CD14-positive monocyte (primary cell): ENCODE measurements around the gene SPATA25. TPM values are rescaled to one million over a fixed set of nuclear protein-coding genes. Genes with fewer than 3 reads are reported as not detected.

Source experiments
- DNase-seq, 3 donors: peaks; one replicate each; pipeline ENCODE4 v3.0.0-alpha.2; 2011 to 2022
- H2AFZ ChIP-seq: 2 replicates; pipeline ENCODE4 v1.6.0; 2012; ENCODE audit warnings: mild to moderate bottlenecking, low read depth, low read length, inconsistent platforms; ENCODE audit not compliant: insufficient read depth, poor library complexity, severe bottlenecking
- H3K27ac ChIP-seq, 2 donors: 1 replicate in 1 of 2; 2 replicates in 1 of 2; pipeline ENCODE4 v1.5.1; 2012 to 2013; ENCODE audit warnings: low read length in 2 of 2, control low read depth in 1 of 2, inconsistent platforms in 1 of 2, low read depth in 1 of 2, mild to moderate bottlenecking in 1 of 2
- H3K27me3 ChIP-seq, 2 donors: one replicate each; pipeline versions ENCODE4 v1.6.0 to v1.6.1; 2011 to 2013; ENCODE audit warnings: low read length in 2 of 2; ENCODE audit not compliant: control insufficient read depth in 2 of 2, insufficient read depth in 2 of 2
- H3K36me3 ChIP-seq, 2 donors: replicated peaks in 1 of 2; 1 replicate in 1 of 2; 2 replicates in 1 of 2; pipeline versions ENCODE4 v1.5.1 to v1.6.1; 2012 to 2013; ENCODE audit warnings: low read length in 2 of 2, control low read depth in 1 of 2, inconsistent platforms in 1 of 2, mild to moderate bottlenecking in 1 of 2; ENCODE audit not compliant: insufficient read depth in 2 of 2, control insufficient read depth in 1 of 2
- H3K4me1 ChIP-seq, 2 donors: 1 replicate in 1 of 2; 2 replicates in 1 of 2; pipeline versions ENCODE4 v1.5.1 to v1.6.1; 2012 to 2013; ENCODE audit warnings: low read length in 2 of 2, control low read depth in 1 of 2, inconsistent platforms in 1 of 2, mild to moderate bottlenecking in 1 of 2, moderate library complexity in 1 of 2; ENCODE audit not compliant: insufficient read depth in 2 of 2, control insufficient read depth in 1 of 2
- H3K4me2 ChIP-seq: replicated peaks from 2 replicates; pipeline ENCODE3; 2012; ENCODE audit warnings: low read length, moderate library complexity, mild to moderate bottlenecking; ENCODE audit not compliant: poor library complexity, severe bottlenecking; ENCODE audit errors: extremely low read depth
- H3K4me3 ChIP-seq, 3 experiments: fragments of 200-600 bp in 1 of 3; sonication (generic) in 1 of 3; replicated peaks in 1 of 3; 1 replicate in 2 of 3; 2 replicates in 1 of 3; pipeline ENCODE4 v1.5.1; 2011 to 2013; ENCODE audit warnings: low read length in 3 of 3, mild to moderate bottlenecking in 3 of 3, control low read depth in 2 of 3, low read depth in 2 of 3, inconsistent platforms in 1 of 3, moderate library complexity in 1 of 3
- H3K79me2 ChIP-seq: 2 replicates; pipeline ENCODE4 v1.6.0; 2012; ENCODE audit warnings: mild to moderate bottlenecking, control low read depth, inconsistent platforms, low read length, moderate library complexity; ENCODE audit not compliant: insufficient read depth
- H3K9ac ChIP-seq: 2 replicates; pipeline ENCODE4 v1.6.0; 2017; ENCODE audit warnings: low read length, mild to moderate bottlenecking; ENCODE audit not compliant: insufficient read depth, poor library complexity, severe bottlenecking
- H3K9me3 ChIP-seq, 2 donors: replicated peaks in 1 of 2; 1 replicate in 1 of 2; 2 replicates in 1 of 2; pipeline versions ENCODE4 v1.5.1 to v1.6.1; 2012 to 2013; ENCODE audit warnings: low read length in 2 of 2, control low read depth in 1 of 2; ENCODE audit not compliant: control insufficient read depth in 1 of 2, insufficient read depth in 1 of 2
- H4K20me1 ChIP-seq: 2 replicates; pipeline ENCODE4 v1.6.0; 2012; ENCODE audit warnings: mild to moderate bottlenecking, low read length, control low read depth, moderate library complexity; ENCODE audit not compliant: insufficient read depth
- H3K27ac Mint-ChIP-seq, 7 donors: one replicate each; pipeline ENCODE4 v1.8.0; 2020; ENCODE audit warnings: mild to moderate bottlenecking in 7 of 7, mixed read lengths in 7 of 7, moderate library complexity in 6 of 7, inconsistent platforms in 2 of 7
- H3K27me3 Mint-ChIP-seq, 3 donors: one replicate each; pipeline ENCODE4 v1.8.0; 2021 to 2022; ENCODE audit warnings: low read depth in 3 of 3, mild to moderate bottlenecking in 3 of 3, mixed read lengths in 3 of 3, moderate library complexity in 3 of 3, inconsistent platforms in 1 of 3
- H3K36me3 Mint-ChIP-seq, 2 donors: one replicate each; pipeline ENCODE4 v1.8.0; 2020; ENCODE audit warnings: mixed read lengths in 2 of 2, inconsistent platforms in 1 of 2, mild to moderate bottlenecking in 1 of 2
- H3K4me1 Mint-ChIP-seq: one replicate; pipeline ENCODE4 v1.8.0; 2020; ENCODE audit warnings: mild to moderate bottlenecking, mixed read lengths
- H3K4me3 Mint-ChIP-seq, 2 donors: one replicate each; pipeline ENCODE4 v1.8.0; 2020; ENCODE audit warnings: mild to moderate bottlenecking in 2 of 2, mixed read lengths in 2 of 2, moderate library complexity in 1 of 2
- H3K9me3 Mint-ChIP-seq, 7 donors: one replicate each; pipeline ENCODE4 v1.8.0; 2020 to 2022; ENCODE audit warnings: mixed read lengths in 7 of 7, mild to moderate bottlenecking in 6 of 7, moderate library complexity in 6 of 7, inconsistent platforms in 2 of 7
- CTCF ChIP-seq: fragments of 200-600 bp; IDR thresholded peaks from one replicate; pipeline ENCODE4 v1.8.0; 2022; ENCODE audit warnings: antibody characterized with exemption, mild to moderate bottlenecking
- WGBS: methylation state at CpG from one replicate; pipeline ENCODE4 v1.1.5; 2013; ENCODE audit warnings: missing lambda C conversion rate; ENCODE audit not compliant: insufficient coverage; 5-methylcytosine and 5-hydroxymethylcytosine counted together
- intact Hi-C, 2 donors: fragments of 100-400 bp; cut with micrococcal nuclease; formaldehyde crosslinking; loops; one replicate each; pipeline versions ENCODE4 v1.15.0 to v1.15.1; 2023
- polyA plus RNA-seq, 3 donors: library from polyadenylated mRNA; depleted of rRNA in 1 of 3; unstranded in 2 of 3; stranded (reverse) in 1 of 3; fragments of 300-500 nt in 2 of 3; fragments of >200 nt in 1 of 3; fragmentation: Illumina TruSeq in 2 of 3; gene quantifications; 1 replicate in 2 of 3; 2 replicates in 1 of 3; pipeline ENCODE4 v1.2.3, GENCODE V29; 2012 to 2021

The SPATA25 gene
- polyA plus RNA-seq, 3 donors, result 0.76 TPM; not detected in 2

- intact Hi-C loops, result loop anchor here in 1 of 2 donors (5.0 kb wide), 1 partner anchor 46 kb away; the partner anchor contains the start of gene PCIF1
These were observed 654 bp downstream of the SPATA25 start for GRCh38 chr20:45886590-45887345.

GRCh38 chr20:45883100-45883469, 4.3 kb downstream of the SPATA25 start:
- DNase-seq, result no peak
- H3K79me2 ChIP-seq, result peaks cover 43% of the 10 kb centered on the region
- no peak overlapping the region for H3K4me3 ChIP-seq
- intact Hi-C loops, result no loop called here
- H3K4me3 Mint-ChIP-seq, result no peak overlapping the region
- H4K20me1 ChIP-seq, result peaks cover 9% of the 10 kb centered on the region
- peaks cover 38 to 47% of the 10 kb centered on the region in 2 donors for H3K36me3 Mint-ChIP-seq
- H3K27ac Mint-ChIP-seq, result peak overlapping the region; percentile 25 to 81 (median 61)
- H3K9ac ChIP-seq, result no peak overlapping the region
- no peaks in the 10 kb centered on the region for H3K27me3 Mint-ChIP-seq
- peak overlapping the region in 1 of 2 donors; percentile 13 for H3K27ac ChIP-seq
- 87% methylated on average over 9 of the region's 9 CpGs for WGBS
- H3K9me3 Mint-ChIP-seq, result no peaks in the 10 kb centered on the region
- no peaks in the 10 kb centered on the region for H3K9me3 ChIP-seq
- H2AFZ ChIP-seq, result no peak overlapping the region
- H3K27me3 ChIP-seq, result no peaks in the 10 kb centered on the region
- no peak overlapping the region for H3K4me2 ChIP-seq
- H3K4me1 Mint-ChIP-seq, result peaks cover 33% of the 10 kb centered on the region
- peaks cover 29 to 44% of the 10 kb centered on the region in 2 donors for H3K36me3 ChIP-seq
- no peak for TF ChIP-seq CTCF
- peaks cover 28 to 39% of the 10 kb centered on the region in 2 donors for H3K4me1 ChIP-seq

More at GRCh38 chr20:45886590-45887345, 654 bp downstream of the SPATA25 start:
- H3K36me3 Mint-ChIP-seq, result peaks cover 31 to 40% of the 10 kb centered on the region in 2 donors
- Histone ChIP-seq H3K79me2 (peaks cover 48% of the 10 kb centered on the region), H3K4me2 (no peak overlapping the region), H3K4me1 (peaks cover 37 to 46% of the 10 kb centered on the region in 2 donors), H3K27ac (no peak overlapping the region), H3K9me3 (no peaks in the 10 kb centered on the region), H3K36me3 (peaks cover 24 to 36% of the 10 kb centered on the region in 2 donors), H3K4me3 (no peak overlapping the region), H4K20me1 (peaks cover 9% of the 10 kb centered on the region), H3K27me3 (no peaks in the 10 kb centered on the region), H3K9ac (no peak overlapping the region), H2AFZ (no peak overlapping the region)
- peaks cover 0 to 2% (median 0%) of the 10 kb centered on the region in 7 donors for H3K9me3 Mint-ChIP-seq
- H3K4me3 Mint-ChIP-seq, result no peak overlapping the region
- H3K27ac Mint-ChIP-seq, result peak overlapping the region in 1 of 7 donors; percentile 52
- WGBS, result 98% methylated on average over 14 of the region's 19 CpGs
- no peak for DNase-seq
- no peaks in the 10 kb centered on the region for H3K27me3 Mint-ChIP-seq
- peaks cover 34% of the 10 kb centered on the region for H3K4me1 Mint-ChIP-seq
- no peak for TF ChIP-seq CTCF
